ENCODE measurements around the gene SSRP1. TPM values are rescaled to one million over a fixed set of nuclear protein-coding genes. Genes with fewer than 3 reads are reported as not detected.
"Not testable (repeated sequence)": the region's sequence is repeated elsewhere in the genome, so short reads cannot be mapped to it uniquely, and the experiment has no call there.

The SSRP1 gene
- polyA plus RNA-seq, 1 donor: 91.5 TPM

GRCh38 chr11:57300785-57301184, 34.9 kb downstream of the SSRP1 start:
- DNase-seq (ENCODE audit: low read depth): no peak

GRCh38 chr11:57299150-57299737, 36.4 kb downstream of the SSRP1 start:
- DNase-seq (ENCODE audit: low read depth): no peak

- no peak for DNase-seq (ENCODE audit: low read depth)
Observed at GRCh38 chr11:57297221-57297620, 38.5 kb downstream of the SSRP1 start.

- DNase-seq (ENCODE audit: low read depth): not testable (repeated sequence)
Observed at GRCh38 chr11:57296205-57296604, 39.5 kb downstream of the SSRP1 start.

- no peak for DNase-seq (ENCODE audit: low read depth)
Observed at GRCh38 chr11:57294225-57295131, 41.2 kb downstream of the SSRP1 start.

- no peak for DNase-seq (ENCODE audit: low read depth)
Observed at GRCh38 chr11:57290288-57290687, 45.4 kb downstream of the SSRP1 start.

GRCh38 chr11:57288771-57289579, 46.7 kb downstream of the SSRP1 start:
- no peak for DNase-seq (ENCODE audit: low read depth)

GRCh38 chr11:57287884-57288283, 47.8 kb downstream of the SSRP1 start:
- no peak for DNase-seq (ENCODE audit: low read depth)

- no peak for DNase-seq (ENCODE audit: low read depth)
Observed at GRCh38 chr11:57283231-57283990, 52.3 kb downstream of the SSRP1 start.

- DNase-seq (ENCODE audit: low read depth): not testable (repeated sequence)
Observed at GRCh38 chr11:57281546-57281945, 54.1 kb downstream of the SSRP1 start.

GRCh38 chr11:57279116-57279515, 56.6 kb downstream of the SSRP1 start:
- no peak for DNase-seq (ENCODE audit: low read depth)

GRCh38 chr11:57278721-57279095, 57.0 kb downstream of the SSRP1 start:
- DNase-seq (ENCODE audit: low read depth): no peak

GRCh38 chr11:57277845-57278720, 57.6 kb downstream of the SSRP1 start:
- peak; percentile 29 for DNase-seq (ENCODE audit: low read depth)

- no peak for DNase-seq (ENCODE audit: low read depth)
Observed at GRCh38 chr11:57276971-57277675, 58.6 kb downstream of the SSRP1 start.

GRCh38 chr11:57276169-57276970, 59.3 kb downstream of the SSRP1 start:
- DNase-seq (ENCODE audit: low read depth): no peak

Measured in forelimb muscle (tissue), 1 donor.